NCI-H1930 (cell line): ENCODE measurements around the gene IRS2.

Source experiments
- DNase-seq, 2 experiments: peaks; one replicate each; lab custom pipeline; 2025; lab: John Stamatoyannopoulos, UW

The IRS2 gene

GRCh38 chr13:109758937-109759480 lies 27.4 kb downstream of the IRS2 start:
- DNase-seq, result no peak

GRCh38 chr13:109756778-109757177 lies 29.6 kb downstream of the IRS2 start:
- DNase-seq, result no peak

GRCh38 chr13:109755997-109756396 lies 30.4 kb downstream of the IRS2 start:
- no peak for DNase-seq

GRCh38 chr13:109755551-109755950 lies 30.8 kb downstream of the IRS2 start:
- DNase-seq, result no peak

- no peak for DNase-seq
Measured at GRCh38 chr13:109751477-109751876, 34.9 kb downstream of the IRS2 start.

- DNase-seq, result no peak
Measured at GRCh38 chr13:109750221-109750775, 36.1 kb downstream of the IRS2 start.

- DNase-seq, result no peak
Measured at GRCh38 chr13:109749365-109749764, 37.0 kb downstream of the IRS2 start.

- DNase-seq, result no peak
Measured at GRCh38 chr13:109748677-109749076, 37.7 kb downstream of the IRS2 start.

GRCh38 chr13:109747524-109747923 lies 38.9 kb downstream of the IRS2 start:
- DNase-seq, result no peak

- no peak for DNase-seq
Measured at GRCh38 chr13:109746364-109746763, 40.0 kb downstream of the IRS2 start.

GRCh38 chr13:109745702-109746101 lies 40.7 kb downstream of the IRS2 start:
- no peak for DNase-seq

GRCh38 chr13:109745060-109745459 lies 41.3 kb downstream of the IRS2 start:
- DNase-seq, result no peak

- no peak for DNase-seq
Measured at GRCh38 chr13:109744512-109745051, 41.8 kb downstream of the IRS2 start.

- no peak for DNase-seq
Measured at GRCh38 chr13:109743706-109744453, 42.5 kb downstream of the IRS2 start.

GRCh38 chr13:109741966-109742365 lies 44.4 kb downstream of the IRS2 start:
- DNase-seq, result no peak

- DNase-seq, result no peak
Measured at GRCh38 chr13:109740721-109741120, 45.7 kb downstream of the IRS2 start.

GRCh38 chr13:109740121-109740520 lies 46.3 kb downstream of the IRS2 start:
- DNase-seq, result no peak

GRCh38 chr13:109738298-109738746 lies 48.1 kb downstream of the IRS2 start:
- DNase-seq, result no peak

GRCh38 chr13:109737606-109738005 lies 48.8 kb downstream of the IRS2 start:
- DNase-seq, result no peak

- DNase-seq, result no peak
Measured at GRCh38 chr13:109737046-109737573, 49.3 kb downstream of the IRS2 start.

- DNase-seq, result no peak
Measured at GRCh38 chr13:109735436-109735966, 50.9 kb downstream of the IRS2 start.

- no peak for DNase-seq
Measured at GRCh38 chr13:109734002-109734785, 52.2 kb downstream of the IRS2 start.
